T-helper 1 cell treated with Interleukin-12 subunit alpha and Interleukin-12 subunit beta and Interleukin-4 antibody, amounts not matched to agents 30 μg/mL and 1 μg/mL, for 36 hours (primary cell): ENCODE results near the gene MCC.

Source experiments
- H3K27ac Mint-ChIP-seq: one replicate; pipeline ENCODE4 v1.8.0; 2021; ENCODE audit warnings: mild to moderate bottlenecking, mixed read lengths
- H3K27me3 Mint-ChIP-seq: one replicate; pipeline ENCODE4 v1.8.0; 2021; ENCODE audit warnings: low read depth, mixed read lengths
- H3K36me3 Mint-ChIP-seq: one replicate; pipeline ENCODE4 v1.8.0; 2021; ENCODE audit warnings: low read depth, mixed read lengths
- H3K4me1 Mint-ChIP-seq: one replicate; pipeline ENCODE4 v1.8.0; 2021; ENCODE audit warnings: low read depth, mixed read lengths
- H3K4me3 Mint-ChIP-seq: one replicate; pipeline ENCODE4 v1.8.0; 2021; ENCODE audit warnings: mild to moderate bottlenecking, moderate library complexity, mixed read lengths
- H3K9me3 Mint-ChIP-seq: one replicate; pipeline ENCODE4 v1.8.0; 2021; ENCODE audit warnings: mixed read lengths

Gene MCC

GRCh38 chr5:113344973-113345940 lies 143.0 kb downstream of the MCC start:
- Mint-ChIP-seq H3K4me3 (no peak overlapping the region), H3K27me3 (peaks cover 45% of the 10 kb centered on the region), H3K9me3 (no peaks in the 10 kb centered on the region), H3K27ac (no peak overlapping the region), H3K4me1 (no peaks in the 10 kb centered on the region), H3K36me3 (no peaks in the 10 kb centered on the region)

- no peak overlapping the region for H3K4me3 Mint-ChIP-seq
- peaks cover 31% of the 10 kb centered on the region for H3K27me3 Mint-ChIP-seq
- no peak overlapping the region for H3K27ac Mint-ChIP-seq
- no peaks in the 10 kb centered on the region for H3K4me1 Mint-ChIP-seq
- no peaks in the 10 kb centered on the region for H3K36me3 Mint-ChIP-seq
- H3K9me3 Mint-ChIP-seq: no peaks in the 10 kb centered on the region
Measured at GRCh38 chr5:113343343-113343742, 144.9 kb downstream of the MCC start.

GRCh38 chr5:113340537-113340936 lies 147.7 kb downstream of the MCC start:
- Mint-ChIP-seq H3K4me1 (peaks cover 3% of the 10 kb centered on the region), H3K27me3 (peaks cover 19% of the 10 kb centered on the region), H3K4me3 (no peak overlapping the region), H3K9me3 (no peaks in the 10 kb centered on the region), H3K27ac (no peak overlapping the region), H3K36me3 (no peaks in the 10 kb centered on the region)

- no peak overlapping the region for H3K27ac Mint-ChIP-seq
- peaks cover 6% of the 10 kb centered on the region for H3K4me1 Mint-ChIP-seq
- no peaks in the 10 kb centered on the region for H3K36me3 Mint-ChIP-seq
- H3K9me3 Mint-ChIP-seq: no peaks in the 10 kb centered on the region
- H3K27me3 Mint-ChIP-seq: peaks cover 13% of the 10 kb centered on the region
- H3K4me3 Mint-ChIP-seq: no peak overlapping the region
Measured at GRCh38 chr5:113338628-113339027, 149.6 kb downstream of the MCC start.

- H3K27ac Mint-ChIP-seq: no peak overlapping the region
- H3K9me3 Mint-ChIP-seq: no peaks in the 10 kb centered on the region
- H3K27me3 Mint-ChIP-seq: peaks cover 13% of the 10 kb centered on the region
- no peaks in the 10 kb centered on the region for H3K36me3 Mint-ChIP-seq
- H3K4me3 Mint-ChIP-seq: no peak overlapping the region
- peaks cover 6% of the 10 kb centered on the region for H3K4me1 Mint-ChIP-seq
Measured at GRCh38 chr5:113337515-113338415, 150.5 kb downstream of the MCC start.

GRCh38 chr5:113336975-113337374 lies 151.3 kb downstream of the MCC start:
- no peaks in the 10 kb centered on the region for H3K36me3 Mint-ChIP-seq
- H3K27ac Mint-ChIP-seq: no peak overlapping the region

GRCh38 chr5:113333411-113333810 lies 154.8 kb downstream of the MCC start:
- peaks cover 16% of the 10 kb centered on the region for H3K4me1 Mint-ChIP-seq
- H3K4me3 Mint-ChIP-seq: no peak overlapping the region
- peaks cover 13% of the 10 kb centered on the region for H3K27me3 Mint-ChIP-seq
- no peaks in the 10 kb centered on the region for H3K9me3 Mint-ChIP-seq
- no peak overlapping the region for H3K27ac Mint-ChIP-seq
- no peaks in the 10 kb centered on the region for H3K36me3 Mint-ChIP-seq

More at GRCh38 chr5:113336975-113337374, 151.3 kb downstream of the MCC start:
- peaks cover 6% of the 10 kb centered on the region for H3K4me1 Mint-ChIP-seq
- H3K4me3 Mint-ChIP-seq: no peak overlapping the region
- H3K27me3 Mint-ChIP-seq: peaks cover 13% of the 10 kb centered on the region
- H3K9me3 Mint-ChIP-seq: no peaks in the 10 kb centered on the region

GRCh38 chr5:113331209-113331551 lies 157.1 kb downstream of the MCC start:
- Mint-ChIP-seq H3K4me1 (peaks cover 13% of the 10 kb centered on the region), H3K27ac (no peak overlapping the region), H3K36me3 (no peaks in the 10 kb centered on the region), H3K4me3 (no peak overlapping the region), H3K27me3 (peaks cover 10% of the 10 kb centered on the region), H3K9me3 (no peaks in the 10 kb centered on the region)

- Mint-ChIP-seq H3K27ac (no peak overlapping the region), H3K36me3 (no peaks in the 10 kb centered on the region), H3K27me3 (peaks cover 11% of the 10 kb centered on the region), H3K4me3 (no peak overlapping the region), H3K9me3 (no peaks in the 10 kb centered on the region), H3K4me1 (peaks cover 13% of the 10 kb centered on the region)
Measured at GRCh38 chr5:113330533-113331208, 157.6 kb downstream of the MCC start.

- H3K9me3 Mint-ChIP-seq: no peaks in the 10 kb centered on the region
- no peak overlapping the region for H3K4me3 Mint-ChIP-seq
- H3K4me1 Mint-ChIP-seq: peaks cover 12% of the 10 kb centered on the region
- no peak overlapping the region for H3K27ac Mint-ChIP-seq
- H3K36me3 Mint-ChIP-seq: no peaks in the 10 kb centered on the region
- H3K27me3 Mint-ChIP-seq: peaks cover 13% of the 10 kb centered on the region
Measured at GRCh38 chr5:113329981-113330380, 158.3 kb downstream of the MCC start.

GRCh38 chr5:113325054-113325453 lies 163.2 kb downstream of the MCC start:
- H3K4me1 Mint-ChIP-seq: peaks cover 3% of the 10 kb centered on the region
- no peak overlapping the region for H3K27ac Mint-ChIP-seq
- H3K36me3 Mint-ChIP-seq: no peaks in the 10 kb centered on the region
- no peak overlapping the region for H3K4me3 Mint-ChIP-seq
- H3K9me3 Mint-ChIP-seq: no peaks in the 10 kb centered on the region
- H3K27me3 Mint-ChIP-seq: peaks cover 23% of the 10 kb centered on the region

GRCh38 chr5:113321276-113321675 lies 167.0 kb downstream of the MCC start:
- no peaks in the 10 kb centered on the region for H3K9me3 Mint-ChIP-seq
- H3K27me3 Mint-ChIP-seq: peaks cover 19% of the 10 kb centered on the region
- H3K4me3 Mint-ChIP-seq: no peak overlapping the region
- no peak overlapping the region for H3K27ac Mint-ChIP-seq
- no peaks in the 10 kb centered on the region for H3K36me3 Mint-ChIP-seq
- H3K4me1 Mint-ChIP-seq: peaks cover 3% of the 10 kb centered on the region

- Mint-ChIP-seq H3K36me3 (no peaks in the 10 kb centered on the region), H3K4me1 (peaks cover 3% of the 10 kb centered on the region), H3K27ac (no peak overlapping the region), H3K4me3 (no peak overlapping the region), H3K9me3 (no peaks in the 10 kb centered on the region), H3K27me3 (peaks cover 10% of the 10 kb centered on the region)
Measured at GRCh38 chr5:113320273-113320780, 167.9 kb downstream of the MCC start.
